H9 (cell line): ENCODE data around the gene TMPRSS9. TPM values are rescaled to one million over a fixed set of nuclear protein-coding genes. Genes with fewer than 3 reads are reported as not detected.

Experiments
- DNase-seq: peaks from one replicate; pipeline ENCODE4 v3.0.0-alpha.2; 2017
- H2AFZ ChIP-seq: one replicate; pipeline ENCODE4 v1.6.1; 2013; ENCODE audit warnings: mild to moderate bottlenecking, low read length, control low read depth, moderate library complexity
- H2AK5ac ChIP-seq: 2 replicates; pipeline ENCODE4 v1.6.1; 2013; ENCODE audit warnings: low read length, control low read depth, mixed read lengths; ENCODE audit not compliant: insufficient read length
- H2BK120ac ChIP-seq: one replicate; pipeline ENCODE4 v1.6.1; 2013; ENCODE audit warnings: low read depth, mild to moderate bottlenecking, low read length, control low read depth, inconsistent platforms; ENCODE audit not compliant: poor library complexity, severe bottlenecking
- H2BK12ac ChIP-seq: 2 replicates; pipeline ENCODE4 v1.6.1; 2013; ENCODE audit warnings: low read length, control low read depth, mixed read lengths, low read depth; ENCODE audit not compliant: insufficient read length
- H2BK15ac ChIP-seq: 2 replicates; pipeline ENCODE4 v1.6.1; 2013; ENCODE audit warnings: low read depth, low read length, control low read depth
- H2BK20ac ChIP-seq: one replicate; pipeline ENCODE4 v1.6.1; 2013; ENCODE audit warnings: low read depth, mild to moderate bottlenecking, low read length, control low read depth, inconsistent platforms; ENCODE audit not compliant: poor library complexity, severe bottlenecking
- H2BK5ac ChIP-seq: 2 replicates; pipeline ENCODE4 v1.6.1; 2013; ENCODE audit warnings: low read length, control low read depth, mixed read lengths; ENCODE audit not compliant: insufficient read length
- H3K14ac ChIP-seq: 2 replicates; pipeline ENCODE4 v1.6.1; 2013; ENCODE audit warnings: low read length, control low read depth; ENCODE audit not compliant: insufficient read depth
- H3K18ac ChIP-seq: 2 replicates; pipeline ENCODE4 v1.6.1; 2013; ENCODE audit warnings: low read depth, mild to moderate bottlenecking, mixed read lengths, low read length, control low read depth; ENCODE audit not compliant: insufficient read length
- H3K23ac ChIP-seq: 2 replicates; pipeline ENCODE4 v1.6.1; 2013; ENCODE audit warnings: low read length, control low read depth, mixed read lengths, low read depth; ENCODE audit not compliant: insufficient read length
- H3K23me2 ChIP-seq: 2 replicates; pipeline ENCODE4 v1.6.1; 2013; ENCODE audit warnings: low read depth, mild to moderate bottlenecking, mixed read lengths, low read length, control low read depth; ENCODE audit not compliant: insufficient read length, poor library complexity, severe bottlenecking
- H3K27ac ChIP-seq: 2 replicates; pipeline ENCODE4 v1.5.1; 2013; ENCODE audit warnings: low read length, control low read depth, mixed read lengths, low read depth; ENCODE audit not compliant: insufficient read length
- H3K27me3 ChIP-seq: 2 replicates; pipeline ENCODE4 v1.6.1; 2013; ENCODE audit warnings: low read length, control low read depth, inconsistent platforms; ENCODE audit not compliant: insufficient read depth
- H3K4ac ChIP-seq: 2 replicates; pipeline ENCODE4 v1.6.1; 2013; ENCODE audit warnings: low read depth, mild to moderate bottlenecking, control low read depth, inconsistent platforms, low read length, moderate library complexity
- H3K4me1 ChIP-seq: 2 replicates; pipeline ENCODE4 v1.6.1; 2013; ENCODE audit warnings: low read length, control low read depth, inconsistent platforms; ENCODE audit not compliant: insufficient read depth
- H3K4me2 ChIP-seq: 2 replicates; pipeline ENCODE4 v1.6.1; 2013; ENCODE audit warnings: low read length, control low read depth, mixed read lengths; ENCODE audit not compliant: insufficient read length, insufficient read depth
- H3K56ac ChIP-seq: 2 replicates; pipeline ENCODE4 v1.6.1; 2013; ENCODE audit warnings: low read depth, mild to moderate bottlenecking, mixed read lengths, low read length, control low read depth; ENCODE audit not compliant: insufficient read length
- H3K79me1 ChIP-seq: 2 replicates; pipeline ENCODE4 v1.6.1; 2013; ENCODE audit warnings: low read depth, mild to moderate bottlenecking, moderate library complexity, low read length, control low read depth, inconsistent platforms; ENCODE audit not compliant: insufficient read depth, poor library complexity, severe bottlenecking
- H3K79me2 ChIP-seq: 2 replicates; pipeline ENCODE4 v1.6.1; 2013; ENCODE audit warnings: low read length, control low read depth, inconsistent platforms; ENCODE audit not compliant: insufficient read depth
- H3K9ac ChIP-seq: 2 replicates; pipeline ENCODE4 v1.6.1; 2013; ENCODE audit warnings: low read length, control low read depth, mixed read lengths; ENCODE audit not compliant: insufficient read length; ENCODE audit errors: extremely low read depth
- H3K9me3 ChIP-seq: one replicate; pipeline ENCODE4 v1.6.1; 2013; ENCODE audit warnings: low read depth, low read length, inconsistent platforms; ENCODE audit not compliant: control insufficient read depth
- H3T11ph ChIP-seq: one replicate; pipeline ENCODE4 v1.6.1; 2013; ENCODE audit warnings: mild to moderate bottlenecking, low read length, control low read depth, inconsistent platforms
- H4K20me1 ChIP-seq: one replicate; pipeline ENCODE4 v1.6.1; 2013; ENCODE audit not compliant: control insufficient read depth, insufficient read length, insufficient read depth
- H4K5ac ChIP-seq: 2 replicates; pipeline ENCODE4 v1.6.1; 2013; ENCODE audit warnings: low read depth, mild to moderate bottlenecking, mixed read lengths, low read length, control low read depth; ENCODE audit not compliant: insufficient read length
- H4K8ac ChIP-seq: replicated peaks from 2 replicates; pipeline ENCODE4 v1.6.1; 2013; ENCODE audit warnings: low read length, control low read depth, mixed read lengths, low read depth; ENCODE audit not compliant: insufficient read length
- H4K91ac ChIP-seq: 2 replicates; pipeline ENCODE4 v1.6.1; 2013; ENCODE audit warnings: low read depth, mild to moderate bottlenecking, moderate library complexity, mixed read lengths, low read length, control low read depth; ENCODE audit not compliant: insufficient read length
- H3K27ac Mint-ChIP-seq, 3 experiments: 2 replicates in 2 of 3; 3 replicates in 1 of 3; pipeline ENCODE4 v1.8.0; 2020 to 2021; ENCODE audit warnings: mixed read lengths in 3 of 3, mild to moderate bottlenecking in 1 of 3, moderate library complexity in 1 of 3
- H3K27me3 Mint-ChIP-seq: 2 replicates; pipeline ENCODE4 v1.8.0; 2021; ENCODE audit warnings: low read depth, mild to moderate bottlenecking, moderate library complexity, mixed read lengths
- H3K36me3 Mint-ChIP-seq, 3 experiments: 2 replicates in 2 of 3; 3 replicates in 1 of 3; pipeline ENCODE4 v1.8.0; 2020 to 2021; ENCODE audit warnings: low read depth in 3 of 3, mixed read lengths in 3 of 3; ENCODE audit not compliant: insufficient read depth in 1 of 3
- H3K4me1 Mint-ChIP-seq, 2 experiments: 2 replicates each; pipeline ENCODE4 v1.8.0; 2020; ENCODE audit warnings: mixed read lengths in 2 of 2
- H3K4me3 Mint-ChIP-seq, 2 experiments: 2 replicates in 1 of 2; 3 replicates in 1 of 2; pipeline ENCODE4 v1.8.0; 2020 to 2021; ENCODE audit warnings: mild to moderate bottlenecking in 2 of 2, mixed read lengths in 2 of 2, moderate library complexity in 1 of 2
- H3K9me3 Mint-ChIP-seq, 2 experiments: 2 replicates in 1 of 2; 3 replicates in 1 of 2; pipeline ENCODE4 v1.8.0; 2020; ENCODE audit warnings: mild to moderate bottlenecking in 2 of 2, mixed read lengths in 2 of 2, moderate library complexity in 1 of 2
- CTCF ChIP-seq: fragments of 200-600 bp; sonication (generic); conservative IDR thresholded peaks from 3 replicates; pipeline ENCODE4 v1.8.0; 2021; ENCODE audit warnings: antibody characterized with exemption, mild to moderate bottlenecking
- WGBS: extraction: QIAGEN DNeasy Blood & Tissue Kit; methylation state at CpG from one replicate; pipeline ENCODE4 v1.1.7; 2013; ENCODE audit warnings: missing lambda C conversion rate, low lambda C conversion rate, mixed read lengths; ENCODE audit not compliant: insufficient read length; ENCODE audit errors: extremely low coverage; 5-methylcytosine and 5-hydroxymethylcytosine counted together
- total RNA-seq: library from RNA; stranded (reverse); gene quantifications from 2 replicates; pipeline ENCODE4 v1.2.1, GENCODE V29; 2021

Gene TMPRSS9
- total RNA-seq, 1 experiment from 2014 or later: 0.24 TPM

DNA sequence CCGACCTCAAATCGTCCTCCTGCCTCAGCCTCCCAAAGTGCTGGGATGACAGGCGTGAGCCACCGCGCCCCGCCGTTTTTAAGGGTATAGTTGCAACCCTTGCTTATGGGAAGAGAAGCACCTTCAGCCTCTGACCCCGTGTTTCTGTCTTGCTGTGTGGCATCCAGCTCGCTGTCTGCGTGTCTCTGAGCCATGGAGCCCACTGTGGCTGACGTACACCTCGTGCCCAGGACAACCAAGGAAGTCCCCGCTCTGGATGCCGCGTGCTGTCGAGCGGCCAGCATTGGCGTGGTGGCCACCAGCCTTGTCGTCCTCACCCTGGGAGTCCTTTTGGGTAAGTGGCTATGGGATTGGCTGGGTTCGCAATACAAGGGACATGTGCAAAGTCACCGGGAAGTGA, 29.5 kb downstream of the TMPRSS9 start:
- Histone ChIP-seq H3K4me2 (no peak overlapping the region), H3K79me1 (no peaks in the 10 kb centered on the region), H3T11ph (no peak overlapping the region), H3K79me2 (no peaks in the 10 kb centered on the region), H3K27ac (no peak overlapping the region), H2AK5ac (no peak overlapping the region), H3K4ac (no peak overlapping the region), H2BK5ac (no peak overlapping the region), H2BK120ac (peak overlapping the region; percentile 39), H3K9ac (no peak overlapping the region), H3K14ac (no peak overlapping the region; the same call in 1 of the 2 replicates), H4K91ac (no peak overlapping the region), H2BK12ac (no peak overlapping the region), H3K56ac (peak overlapping the region; percentile 65), H3K23me2 (no peaks in the 10 kb centered on the region), H4K8ac (no peak overlapping the region), H2BK20ac (no peak overlapping the region), H3K27me3 (no peaks in the 10 kb centered on the region; the same call in 1 of the 2 replicates), H3K9me3 (no peaks in the 10 kb centered on the region), H3K23ac (no peak overlapping the region), H4K5ac (no peak overlapping the region), H4K20me1 (no peaks in the 10 kb centered on the region), H3K18ac (no peak overlapping the region), H3K4me1 (no peaks in the 10 kb centered on the region; the same call in 1 of the 2 replicates), H2AFZ (no peak overlapping the region), H2BK15ac (peak overlapping the region; percentile 1; the same call in 1 of the 2 replicates)
- Mint-ChIP-seq H3K4me1 (peaks cover 0 to 3% of the 10 kb centered on the region in 2 experiments; a peak in 2 of 4 replicates), H3K27me3 (peaks cover 46% of the 10 kb centered on the region), H3K9me3 (0 out of 5 replicates have a peak, but pooled peaks cover 0 to 4% of the 10 kb centered on the region in 2 experiments), H3K27ac (no peak overlapping the region; a peak in 1 of 7 replicates), H3K4me3 (no peak overlapping the region), H3K36me3 (no peaks in the 10 kb centered on the region)
- no peak for TF ChIP-seq CTCF
- no CpG with 5 or more reads among the region's 21 CpGs for WGBS
- DNase-seq: no peak
